GM21786 (cell line): ENCODE measurements around the gene VARS1.

Experiments
- ATAC-seq: cut with Tn5 transposase; IDR thresholded peaks from one replicate; pipeline ENCODE4 v1.9.1; 2021; ENCODE audit not compliant: unreplicated experiment

Gene VARS1

DNA sequence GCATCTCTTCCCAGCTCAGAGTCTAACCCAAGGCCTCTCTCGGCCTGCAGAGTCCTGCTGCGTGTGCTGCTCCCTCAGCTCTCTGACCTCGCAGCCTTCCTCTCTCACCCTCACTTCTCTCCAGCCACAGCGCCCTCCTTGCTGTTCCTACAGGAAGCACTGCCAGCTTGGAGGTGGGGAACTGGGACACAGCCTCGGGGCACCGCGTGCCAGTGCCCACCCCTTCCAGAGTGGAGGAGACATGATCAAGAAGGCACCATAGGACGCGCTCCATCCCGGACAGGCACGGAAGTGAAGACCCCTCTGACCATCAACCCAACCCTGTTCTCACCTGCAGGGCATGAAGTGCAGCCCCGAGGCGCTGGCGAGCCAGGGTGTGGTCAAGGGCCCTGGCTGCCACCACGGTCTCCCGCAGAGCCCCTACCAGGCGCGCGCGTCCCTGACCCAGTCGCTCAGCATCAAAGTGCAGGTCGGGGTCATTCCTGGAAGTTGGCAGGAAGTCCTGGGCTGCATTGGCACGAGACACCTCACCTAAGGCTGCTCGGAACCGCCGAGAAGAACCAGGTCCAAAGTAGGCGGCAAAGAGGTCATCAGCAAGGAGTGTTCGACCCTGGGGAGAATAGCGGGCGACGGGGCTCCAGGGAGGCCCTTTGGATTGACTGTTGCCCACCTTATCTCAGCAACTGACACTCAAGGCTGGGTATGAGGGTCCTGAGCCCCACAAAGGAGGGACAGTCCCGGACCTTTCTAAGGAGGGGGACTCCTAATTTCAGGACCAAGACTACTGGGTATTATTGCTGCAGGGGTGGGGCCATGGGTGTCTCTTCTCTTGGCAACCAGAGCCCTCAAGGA is 19.7 kb downstream of the VARS1 start:
- no peak for ATAC-seq

DNA sequence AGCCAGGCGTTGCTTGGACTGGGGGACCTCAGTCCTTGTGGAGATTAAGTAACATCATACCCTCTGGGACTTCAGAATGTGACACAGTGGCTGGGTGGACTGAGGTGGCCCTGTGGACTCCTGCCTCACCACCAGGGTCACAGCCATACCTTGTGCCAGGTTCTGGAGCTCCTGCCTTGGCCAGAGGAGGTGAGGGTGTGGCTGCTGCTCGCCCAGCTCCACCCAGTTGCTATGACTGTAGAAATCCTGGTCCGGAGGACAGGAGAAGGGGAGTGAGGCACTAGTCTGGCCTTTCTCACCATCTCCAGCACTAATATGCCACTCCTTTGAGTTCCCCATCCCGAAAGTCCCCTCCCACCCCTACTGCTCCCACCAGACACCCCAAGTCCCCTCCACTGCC is 20.4 kb downstream of the VARS1 start:
- ATAC-seq, result no peak

DNA sequence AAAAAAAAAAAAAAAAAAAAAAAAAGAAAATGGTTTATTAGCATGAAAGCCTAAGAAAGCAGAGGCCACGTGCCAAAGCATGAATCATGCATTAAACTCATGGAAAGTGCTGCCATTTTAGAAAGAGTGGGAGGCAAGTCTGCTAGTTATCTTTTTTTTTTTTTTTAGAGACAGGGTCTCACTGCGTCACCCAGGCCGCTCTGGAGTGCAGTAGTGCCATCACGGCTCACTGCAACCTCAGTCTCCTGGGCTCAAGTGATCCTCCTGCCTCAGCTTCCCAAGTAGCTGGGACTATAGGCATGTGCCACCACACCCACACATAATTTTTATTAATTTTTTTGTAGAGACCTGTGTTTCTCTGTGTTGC is 23.6 kb downstream of the VARS1 start:
- no peak for ATAC-seq

DNA sequence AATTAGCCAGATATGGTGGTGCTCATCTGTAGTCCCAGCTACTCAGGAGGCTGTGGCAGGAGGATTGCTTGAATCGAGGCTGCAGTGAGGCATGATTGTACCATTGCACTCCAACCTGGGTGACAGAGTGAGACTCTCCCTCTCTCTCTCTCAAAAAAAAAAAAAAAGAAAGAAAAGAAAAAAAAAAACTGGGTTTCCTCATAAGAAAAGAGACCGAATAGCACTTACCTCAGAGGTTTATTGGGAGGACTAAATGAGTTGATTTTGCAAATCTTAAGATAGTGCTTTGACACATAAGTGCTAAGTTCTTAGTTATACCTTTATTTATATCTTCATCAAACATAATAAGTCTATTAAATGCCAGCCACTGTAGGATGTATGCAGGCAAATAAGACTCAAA is 24.7 kb downstream of the VARS1 start:
- ATAC-seq, result no peak

DNA sequence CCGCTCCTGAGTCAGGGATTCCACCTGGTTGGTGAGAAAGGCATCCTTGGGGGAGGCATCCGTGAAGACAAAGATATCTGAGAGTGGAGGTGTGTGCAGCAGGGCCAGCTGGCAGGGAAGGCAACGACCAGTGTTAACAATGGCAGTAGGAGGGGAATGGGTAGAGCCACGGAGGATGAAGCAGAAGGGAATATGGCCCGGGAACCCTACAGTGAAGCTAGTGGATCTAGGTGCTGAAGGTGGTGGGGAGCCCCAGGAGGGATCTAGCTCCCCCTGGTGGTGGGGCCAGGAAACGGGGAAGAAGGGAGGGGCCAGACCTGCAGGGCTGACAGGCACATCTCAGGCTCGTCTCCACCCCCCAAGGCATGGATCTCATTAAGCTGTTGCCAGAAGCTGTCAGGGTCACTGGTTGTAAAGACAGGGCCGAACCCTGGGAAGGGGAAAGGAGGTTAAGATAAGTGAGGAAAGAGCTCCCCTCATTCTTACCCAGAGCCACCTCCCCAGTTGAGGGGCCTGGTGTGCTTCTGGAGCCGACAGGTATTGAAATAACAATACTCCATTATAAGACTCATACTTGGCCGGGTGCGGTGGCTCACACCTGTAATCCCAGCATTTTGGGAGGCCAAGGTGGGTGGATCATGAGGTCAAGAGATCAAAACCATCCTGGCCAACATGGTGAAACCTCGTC is 25.7 kb downstream of the VARS1 start:
- ATAC-seq, result no peak

DNA sequence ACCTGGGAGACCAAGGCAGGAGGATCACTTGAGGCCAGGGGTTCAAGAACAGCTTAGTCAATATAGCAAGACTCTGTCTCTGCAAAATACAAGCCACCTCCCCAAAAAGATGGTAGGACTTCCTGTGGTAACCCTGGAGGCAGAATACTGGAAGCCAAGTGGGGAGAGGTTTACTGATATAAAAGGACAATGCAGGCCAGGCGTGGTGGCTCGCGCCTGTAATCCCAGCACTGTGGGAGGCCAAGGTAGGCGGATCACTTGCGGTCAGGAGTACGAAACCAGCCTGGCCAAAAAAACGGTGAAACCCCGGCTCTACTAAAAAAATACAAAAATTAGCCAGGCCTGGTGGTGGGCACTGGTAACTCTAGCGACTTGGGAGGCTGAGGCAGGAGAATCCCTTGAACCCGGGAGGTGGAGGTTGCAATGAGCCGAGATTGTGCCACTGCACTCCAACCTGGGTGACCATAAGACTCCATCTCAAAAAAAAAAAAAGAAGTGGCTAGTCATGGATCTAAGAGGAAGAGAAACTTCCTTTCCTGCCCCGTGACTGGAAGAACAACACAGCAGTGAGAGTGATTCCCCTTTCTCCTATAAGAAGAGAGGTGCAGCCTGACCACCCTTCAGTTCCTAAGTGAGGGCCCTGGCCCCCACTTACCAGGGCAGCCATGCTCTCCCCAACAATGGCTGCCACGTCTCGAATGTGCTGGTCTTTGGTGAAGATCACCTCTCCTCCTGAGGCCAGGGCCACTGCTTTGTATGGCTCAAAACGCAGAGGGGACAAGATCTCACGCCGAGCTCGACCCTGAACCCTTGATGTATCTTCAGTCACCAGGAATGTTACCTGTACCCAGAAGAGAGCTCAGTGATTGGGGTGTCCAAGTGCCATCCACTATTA is 26.9 kb downstream of the VARS1 start:
- ATAC-seq, result no peak

DNA sequence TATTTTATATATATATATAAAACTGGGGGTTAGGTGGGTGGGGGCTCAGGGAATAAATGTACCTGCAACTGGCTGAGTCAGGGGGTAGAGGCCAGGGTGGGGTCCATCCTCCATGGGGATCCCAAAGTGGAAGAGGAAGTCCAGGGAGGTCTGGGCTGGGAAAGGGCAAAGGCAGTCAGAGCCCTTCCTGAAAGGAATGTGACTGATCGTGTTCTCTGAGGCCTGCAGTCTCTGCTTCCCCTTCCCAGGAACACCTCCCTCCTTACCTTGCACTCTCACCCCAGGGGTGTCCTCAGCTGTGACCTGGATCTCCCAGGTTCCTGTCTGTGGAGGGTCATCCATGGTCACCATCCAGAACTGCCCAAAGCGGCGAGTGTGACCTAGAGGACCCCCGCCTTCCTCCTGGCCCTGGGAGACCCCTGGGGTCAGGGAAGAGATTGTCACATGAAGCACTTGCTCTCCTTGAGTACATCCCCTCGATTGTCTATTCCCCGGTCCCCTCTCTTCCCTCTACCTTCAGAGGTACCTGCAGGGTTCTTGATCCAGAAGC is 28.4 kb downstream of the VARS1 start:
- no peak for ATAC-seq

DNA sequence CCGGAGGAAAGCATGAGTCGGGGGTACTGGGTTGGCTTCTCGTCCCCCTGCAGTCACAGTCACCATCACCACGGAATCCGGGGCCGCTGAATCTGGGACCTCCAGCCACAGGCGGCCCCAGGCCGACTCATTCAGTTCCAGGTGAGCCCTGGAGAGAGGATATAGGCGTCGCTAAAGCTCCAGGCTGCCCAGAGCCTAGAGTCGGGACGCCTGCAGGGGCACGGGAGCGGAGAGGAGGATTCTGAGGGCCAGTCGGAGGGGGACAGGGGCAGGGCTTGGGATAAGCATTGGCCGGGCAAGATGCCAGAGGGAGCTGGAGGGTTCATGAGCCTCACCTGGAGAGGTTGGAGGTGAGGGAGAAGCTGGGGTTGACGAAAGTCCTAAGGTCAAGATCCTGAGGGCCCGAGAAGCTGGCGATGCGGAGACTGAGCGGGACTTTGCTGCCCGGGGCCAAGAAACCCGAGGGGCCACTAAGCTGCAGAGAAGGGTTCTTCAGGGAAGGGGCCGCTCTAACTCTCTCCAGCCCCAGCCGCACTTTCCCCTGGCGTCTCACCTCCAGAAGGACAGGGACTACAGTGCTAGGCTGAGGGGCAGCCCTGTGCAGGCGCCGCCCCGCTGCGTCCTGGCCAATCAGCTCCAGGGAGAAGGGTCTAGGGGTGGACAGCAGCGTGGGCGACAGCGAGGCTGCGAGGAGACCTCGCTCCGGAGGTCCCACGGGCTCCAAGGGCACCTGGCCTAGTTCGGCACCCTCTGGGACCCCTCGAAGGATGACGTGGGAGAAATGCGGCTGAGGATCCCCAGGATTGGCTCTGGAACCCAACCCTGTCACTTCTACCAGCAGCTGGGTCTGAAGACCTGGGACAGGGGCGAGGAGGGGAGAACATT is 29.4 kb downstream of the VARS1 start:
- no peak for ATAC-seq

DNA sequence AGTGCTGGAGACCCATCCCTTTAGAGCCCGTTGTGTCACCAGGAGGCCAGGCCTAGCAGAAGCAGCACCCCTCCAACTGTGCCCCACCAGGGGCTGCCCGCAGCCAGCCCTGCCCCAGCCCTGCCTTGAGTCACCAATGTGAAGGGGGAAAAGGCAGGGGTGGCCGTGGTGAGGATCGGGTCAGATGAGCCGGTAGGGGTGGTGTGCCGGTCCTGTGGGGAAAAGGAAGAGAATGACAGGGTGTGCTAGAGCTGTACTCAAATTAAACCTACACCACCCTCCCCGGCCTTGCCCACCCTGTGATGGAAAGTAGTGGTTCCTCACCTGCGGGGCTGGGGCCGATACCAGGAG is 30.0 kb downstream of the VARS1 start:
- no peak for ATAC-seq

DNA sequence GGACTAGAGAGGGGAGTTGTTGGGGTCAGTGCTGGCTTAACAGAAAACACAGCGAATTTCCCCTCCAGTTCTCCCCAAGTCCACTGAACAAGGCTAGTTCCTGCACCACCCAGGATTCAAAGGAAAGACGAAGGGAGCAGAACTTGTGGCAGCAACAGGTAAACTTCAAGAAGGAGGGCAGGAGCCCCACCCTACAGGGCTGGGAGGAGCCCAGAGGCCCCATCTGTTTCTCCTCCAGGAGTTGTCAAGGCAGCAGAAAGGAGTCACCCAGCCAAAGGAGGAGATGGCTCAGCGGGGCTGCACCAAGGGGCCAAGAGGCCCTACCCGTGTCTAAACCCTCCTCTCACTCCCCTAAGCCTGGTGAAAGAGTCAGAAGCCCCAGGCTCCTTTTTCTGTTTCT is 31.4 kb downstream of the VARS1 start:
- no peak for ATAC-seq

DNA sequence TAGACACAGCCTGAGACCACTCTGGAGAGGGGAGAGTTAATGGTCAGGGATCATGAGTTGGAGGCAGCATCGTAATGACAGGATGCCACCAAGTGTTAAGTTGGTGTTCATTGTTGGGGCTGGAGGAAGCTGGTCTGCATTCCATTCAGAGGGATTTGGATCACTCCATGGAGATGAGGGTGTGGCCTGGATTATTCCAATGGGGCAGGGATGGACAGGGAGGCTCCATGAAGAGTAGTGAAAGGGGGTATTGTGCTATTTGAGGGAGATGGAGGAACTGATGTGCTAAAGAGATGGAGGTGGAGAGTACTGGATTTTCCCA is 32.0 kb downstream of the VARS1 start:
- no peak for ATAC-seq

DNA sequence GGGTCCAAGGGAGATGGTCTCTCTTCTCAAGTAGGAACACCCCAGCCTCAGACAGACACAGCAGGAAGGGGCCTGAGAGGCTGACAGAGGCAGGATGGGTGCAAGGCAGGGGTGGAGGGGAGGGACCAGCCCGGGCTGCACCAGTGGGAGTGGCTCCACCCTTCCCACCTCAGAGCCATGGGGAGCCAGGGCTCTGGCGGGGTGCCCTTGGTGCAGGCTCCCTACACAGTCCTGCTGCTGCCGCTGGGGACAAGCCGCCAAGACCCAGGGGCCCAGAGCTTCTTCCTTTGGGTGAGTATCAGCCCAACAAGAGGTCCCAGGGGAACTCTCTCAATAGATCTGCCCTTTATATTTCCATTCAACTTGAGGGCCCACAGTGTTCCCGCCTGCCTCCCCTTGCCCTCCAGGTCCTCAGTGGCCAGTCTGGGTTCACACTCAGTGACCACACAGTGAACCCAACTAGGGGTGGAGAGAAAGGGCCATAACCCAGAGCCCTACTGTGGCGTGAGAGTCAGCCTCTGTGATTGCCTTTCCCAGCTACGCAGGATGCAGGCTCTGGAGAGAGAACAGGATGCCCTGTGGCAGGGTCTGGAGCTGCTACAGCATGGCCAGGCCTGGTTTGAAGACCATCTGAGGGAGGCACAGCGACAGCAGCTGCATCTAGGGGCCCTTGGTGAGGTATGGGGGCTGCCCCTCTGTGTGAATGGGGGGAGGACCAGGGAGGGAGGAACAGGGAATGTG is 32.5 kb downstream of the VARS1 start:
- ATAC-seq, result no peak

DNA sequence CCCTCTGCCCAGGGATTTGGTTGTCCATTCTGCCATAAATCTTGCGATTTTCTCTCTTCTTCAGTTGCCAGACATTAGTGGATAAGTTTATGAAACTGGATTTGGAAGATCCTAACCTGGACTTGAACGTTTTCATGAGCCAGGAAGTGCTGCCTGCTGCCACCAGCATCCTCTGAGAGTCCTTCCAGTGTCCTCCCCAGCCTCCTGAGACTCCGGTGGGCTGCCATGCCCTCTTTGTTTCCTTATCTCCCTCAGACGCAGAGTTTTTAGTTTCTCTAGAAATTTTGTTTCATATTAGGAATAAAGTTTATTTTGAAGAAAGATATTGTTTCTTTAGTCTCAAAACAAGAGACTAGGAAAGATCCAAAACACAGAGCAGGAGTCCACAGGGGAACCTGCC is 33.2 kb downstream of the VARS1 start, which contains the start of gene SAPCD1:
TSS of gene SAPCD1 (plus strand) at position 301 of the 400 bp plus-strand sequence. CDS start 399 bp downstream, outside the sequence.
- no peak for ATAC-seq

DNA sequence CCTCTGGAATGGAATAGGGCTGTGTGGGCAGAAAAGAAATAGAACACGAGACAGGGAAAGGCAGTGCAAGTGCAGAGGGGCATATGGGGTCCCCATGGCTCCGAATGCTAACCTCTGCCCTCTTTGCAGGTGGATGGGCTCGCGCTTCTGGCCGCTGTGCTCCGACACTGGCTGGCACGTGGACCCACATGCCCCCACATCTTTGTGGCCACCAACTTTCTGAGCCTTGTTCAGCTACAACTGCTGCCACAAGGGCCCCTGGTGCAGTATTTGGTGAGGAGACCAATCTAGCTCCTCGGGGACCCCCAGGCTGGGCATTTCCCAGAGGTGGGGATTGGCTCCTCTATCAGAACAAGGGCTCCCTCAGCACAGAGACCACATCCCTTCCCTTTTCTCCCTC is 34.2 kb downstream of the VARS1 start:
- ATAC-seq, result no peak

DNA sequence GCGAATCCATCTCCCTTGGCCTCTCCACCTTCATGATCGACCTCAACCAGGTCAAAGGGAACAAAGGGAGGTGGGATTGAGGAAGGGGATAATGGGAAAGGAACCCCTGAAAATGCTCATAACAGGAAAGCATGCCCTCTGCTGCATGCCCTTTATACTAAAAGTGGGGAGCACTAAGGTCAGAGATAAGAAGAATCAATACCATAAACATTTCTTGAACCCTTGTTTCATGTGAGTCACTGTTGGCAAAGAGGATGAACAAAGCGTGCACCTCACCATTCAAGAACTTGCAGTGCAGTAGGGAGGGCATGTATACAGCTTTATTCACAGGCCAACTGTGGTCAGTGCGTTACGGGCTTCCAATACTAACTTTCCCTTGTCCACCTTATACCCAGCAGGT is 34.8 kb downstream of the VARS1 start:
- no peak for ATAC-seq

DNA sequence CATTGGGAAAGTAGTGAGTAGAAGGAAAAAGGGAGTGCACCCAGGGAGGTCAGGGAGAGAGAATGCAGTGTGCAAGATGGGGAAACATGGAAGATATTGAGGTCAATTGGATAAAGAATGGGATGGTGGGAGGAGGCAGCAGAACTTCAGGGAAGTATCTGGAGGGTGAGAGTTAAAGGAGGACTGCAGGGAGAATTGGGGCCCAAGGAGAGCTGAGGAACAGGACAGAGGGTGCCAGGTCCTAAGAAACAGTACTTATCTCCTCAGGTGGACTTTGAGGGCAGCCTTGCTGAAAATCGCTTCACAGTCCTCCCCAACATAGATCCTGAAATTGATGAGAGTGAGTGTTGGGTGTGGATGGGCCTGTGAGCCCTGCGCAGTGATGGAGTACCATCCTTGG is 37.3 kb downstream of the VARS1 start:
- ATAC-seq, result no peak

DNA sequence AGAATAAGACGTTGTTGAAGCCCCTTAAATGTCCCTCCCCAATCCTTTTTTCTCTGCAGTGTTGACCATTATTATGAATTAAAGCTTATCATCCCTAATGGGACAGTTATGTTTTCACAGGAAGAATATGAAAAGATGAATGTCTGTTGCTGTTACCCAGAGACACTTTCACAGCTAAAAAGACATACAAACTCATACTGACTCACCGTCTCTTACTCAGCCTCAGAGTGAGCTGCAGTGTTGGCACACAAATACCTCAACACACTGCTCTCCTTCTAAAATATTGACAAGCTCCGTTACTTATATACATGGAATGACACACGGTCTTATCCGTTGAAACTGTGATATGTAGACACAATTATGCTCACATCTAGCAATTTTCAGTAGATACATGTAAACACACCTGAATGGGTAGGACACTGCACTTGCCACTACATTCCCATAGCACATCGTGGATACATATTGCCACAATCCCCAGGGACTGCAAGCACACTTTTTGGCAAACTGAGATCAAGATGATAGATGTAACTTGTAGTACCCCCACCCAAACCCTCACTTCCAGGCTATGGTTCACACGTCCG is 42.7 kb downstream of the VARS1 start:
- no peak for ATAC-seq

DNA sequence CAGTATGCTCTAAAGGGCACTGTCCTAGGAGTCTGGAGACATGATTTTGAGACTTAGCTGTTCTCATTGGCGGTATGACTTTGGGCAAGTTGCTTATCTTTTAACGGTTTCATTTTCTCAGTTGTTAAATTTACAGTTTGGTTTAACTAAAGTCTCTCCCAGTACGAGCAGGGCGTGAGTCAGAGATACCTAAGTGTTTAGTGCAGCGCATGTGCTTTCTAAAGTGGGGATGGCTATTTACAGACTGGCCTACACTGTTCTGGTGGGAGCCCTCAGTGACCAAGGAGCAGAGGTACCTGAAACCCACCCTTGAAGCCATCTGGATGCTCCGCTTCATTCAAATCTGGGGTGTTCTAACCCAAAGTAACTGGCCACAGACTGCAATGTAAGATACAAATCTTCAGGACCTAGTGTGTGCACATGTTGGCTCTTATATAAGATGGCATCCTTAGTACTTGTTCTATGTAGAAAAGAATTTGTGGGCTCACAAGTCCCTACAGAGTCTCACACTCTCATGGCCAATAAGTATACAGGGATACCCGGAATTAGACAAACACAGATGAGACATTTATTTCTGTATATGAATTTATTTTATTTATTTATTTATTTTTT is 45.0 kb downstream of the VARS1 start:
- ATAC-seq, result no peak
